GM12878 (cell line): ENCODE results near the gene CA10. TPM values are rescaled to one million over a fixed set of nuclear protein-coding genes. Genes with fewer than 3 reads are reported as not detected.

Experiments used
- ATAC-seq: fragments of 200-7000 bp; cut with Tn5 transposase; 3 replicates; pipeline ENCODE4 v1.9.1; 2020; ENCODE audit warnings: mild to moderate bottlenecking, moderate library complexity
- BruUV-seq: library from RNA; stranded (reverse); fragments of 400-500 nt; replicated peaks from 2 replicates; lab custom pipeline; 2021; lab: Mats Ljungman, UMichigan
- CTCF ChIA-PET: fragments of 300-600 bp; sonication (Branson Sonifier 250); formaldehyde crosslinking; extraction: SDS; loops from one replicate; lab custom pipeline; 2021; ENCODE audit warnings: inconsistent platforms; lab: Yijun Ruan, JAX
- POLR2A ChIA-PET: fragments of 350-600 bp; formaldehyde crosslinking; extraction: SDS; loops from one replicate; lab custom pipeline; 2021; ENCODE audit warnings: inconsistent platforms; lab: Charles Lee
- RAD21 ChIA-PET: fragments of 300-600 bp; sonication (Branson Sonifier 250); formaldehyde crosslinking; loops from one replicate; lab custom pipeline; 2023; ENCODE audit warnings: antibody characterized with exemption; ENCODE audit not compliant: unreplicated experiment; lab: Charles Lee
- SMC1A ChIA-PET: fragments of 300-600 bp; sonication (Branson Sonifier 250); formaldehyde crosslinking; loops from one replicate; lab custom pipeline; 2023; ENCODE audit not compliant: unreplicated experiment, uncharacterized antibody; lab: Charles Lee
- DNase-seq: peaks from one replicate; pipeline ENCODE4 v3.0.0-alpha.2; 2011; ENCODE audit warnings: low read depth, low spot score
- FAIRE-seq: peaks from 3 replicates; lab custom pipeline; 2011; peaks lifted over from hg19 to GRCh38; lab: Jason Lieb, UNC
- H2AFZ ChIP-seq: 2 replicates; pipeline ENCODE4 v1.6.0; 2011; ENCODE audit warnings: low read depth, low read length, control low read depth; ENCODE audit not compliant: control insufficient read depth
- H3K27ac ChIP-seq: 2 replicates; pipeline ENCODE4 v1.5.1; 2011; ENCODE audit warnings: control low read depth; ENCODE audit not compliant: control insufficient read depth, insufficient read depth
- H3K27me3 ChIP-seq, 2 experiments: replicated peaks in 1 of 2; 2 replicates each; pipeline versions ENCODE4 v1.6.0 to v1.6.1; 2011; ENCODE audit warnings: low read length in 1 of 2; ENCODE audit not compliant: control insufficient read depth in 2 of 2, insufficient read depth in 2 of 2
- H3K36me3 ChIP-seq, 2 experiments: 2 replicates each; pipeline ENCODE4 v1.5.1; 2011; ENCODE audit warnings: low read length in 1 of 2; ENCODE audit not compliant: control insufficient read depth in 2 of 2, insufficient read depth in 2 of 2
- H3K4me1 ChIP-seq: 2 replicates; pipeline ENCODE4 v1.6.1; 2011; ENCODE audit warnings: mild to moderate bottlenecking, low read length, moderate library complexity, mixed read lengths; ENCODE audit not compliant: control insufficient read depth, insufficient read depth
- H3K4me2 ChIP-seq: 2 replicates; pipeline ENCODE4 v1.6.0; 2011; ENCODE audit warnings: control low read depth; ENCODE audit not compliant: control insufficient read depth, insufficient read depth
- H3K4me3 ChIP-seq: fragments of 200-600 bp; sonication (generic); 2 replicates; pipeline ENCODE4 v1.5.1; 2016
- H3K79me2 ChIP-seq: 2 replicates; pipeline ENCODE4 v1.6.0; 2011; ENCODE audit warnings: low read length; ENCODE audit not compliant: control insufficient read depth, insufficient read depth
- H3K9ac ChIP-seq: 2 replicates; pipeline ENCODE4 v1.8.0; 2011; ENCODE audit warnings: low read length, control low read depth, mixed read lengths; ENCODE audit not compliant: control insufficient read depth, insufficient read depth
- H3K9me3 ChIP-seq: replicated peaks from 3 replicates; pipeline ENCODE4 v1.5.1; 2011; ENCODE audit warnings: mild to moderate bottlenecking, low read length; ENCODE audit not compliant: control insufficient read depth, insufficient read depth
- H4K20me1 ChIP-seq: 2 replicates; pipeline ENCODE4 v1.6.0; 2011; ENCODE audit not compliant: control insufficient read depth, insufficient read depth
- BCL11A ChIP-seq: IDR thresholded peaks from 2 replicates; pipeline ENCODE4 v1.6.1; 2011; ENCODE audit warnings: low read depth, low read length
- HCFC1 ChIP-seq: fragments of 150-350 bp; IDR thresholded peaks from 2 replicates; pipeline ENCODE4 v1.6.1; 2014; ENCODE audit warnings: low read length
- IRF3 ChIP-seq: fragments of 450-650 bp; IDR thresholded peaks from 2 replicates; pipeline ENCODE4 v1.6.1; 2014; ENCODE audit warnings: mild to moderate bottlenecking
- LARP7 ChIP-seq: fragments of 450-650 bp; IDR thresholded peaks from 2 replicates; pipeline ENCODE4 v1.6.1; 2017; ENCODE audit warnings: mild to moderate bottlenecking
- POLR2AphosphoS5 ChIP-seq: IDR thresholded peaks from 2 replicates; pipeline ENCODE4 v1.6.1; 2011; ENCODE audit warnings: mild to moderate bottlenecking, low read length, inconsistent platforms
- SUPT20H ChIP-seq: IDR thresholded peaks from 2 replicates; pipeline ENCODE4 v1.6.1; 2011; ENCODE audit warnings: low read depth, mild to moderate bottlenecking, low read length, moderate library complexity, borderline replicate concordance; ENCODE audit not compliant: control insufficient read depth
- ZBED1 ChIP-seq: IDR thresholded peaks from 2 replicates; pipeline ENCODE4 v1.6.1; 2016; ENCODE audit warnings: borderline replicate concordance
- WGBS: methylation state at CpG from one replicate; pipeline ENCODE4 v1.1.6; 2016; ENCODE audit warnings: low lambda C conversion rate; ENCODE audit not compliant: insufficient replicate concordance, insufficient coverage; ENCODE audit errors: missing lambda C conversion rate; 5-methylcytosine and 5-hydroxymethylcytosine counted together
- in situ Hi-C: fragments of 300-500 bp; cut with MboI; formaldehyde crosslinking; loops from 9 replicates; pipeline ENCODE4 v1.14.3; 2018; ENCODE audit warnings: mixed read lengths
- intact Hi-C: fragments of 100-400 bp; cut with micrococcal nuclease; formaldehyde crosslinking; loops from one replicate; pipeline ENCODE4 v1.14.2; 2022; ENCODE audit not compliant: unreplicated experiment
- polyA plus RNA-seq, 11 experiments: library from polyadenylated mRNA; depleted of rRNA in 4 of 11; unstranded in 6 of 11; stranded (reverse) in 5 of 11; fragments of >200 nt; fragmentation: Nextera tagmentation in 4 of 11; fragmentation: Illumina TruSeq in 1 of 11; extraction: Ambion mirVana in 4 of 11; extraction: Trizol in 1 of 11; gene quantifications; 1 replicate in 1 of 11; 2 replicates in 10 of 11; pipeline versions ENCODE4 v1.2.1 to v1.2.3, GENCODE V29; 2011 to 2016; ENCODE audit warnings: inconsistent platforms in 2 of 11, missing spikeins in 2 of 11, low read depth in 1 of 11
- total RNA-seq, 4 experiments: library from RNA; depleted of rRNA in 3 of 4; stranded (reverse); fragments of >200 nt in 3 of 4; fragmentation: Illumina TruSeq in 1 of 4; extraction: Trizol in 1 of 4; gene quantifications; 2 replicates each; pipeline versions ENCODE4 v1.2.1 to v1.2.3, GENCODE V29; 2013 to 2021

The CA10 gene
- total and polyA plus RNA-seq, 10 of the 15 experiments (the other 5 are each of a cell fraction or from before 2014, with no cell fraction given): not detected

- no TSS peak for BruUV-seq
- H3K27me3 ChIP-seq: no peaks in the 10 kb centered on the region; a peak in 1 of 4 replicates
- no peaks in the 10 kb centered on the region for H3K79me2 ChIP-seq
- ChIA-PET SMC1A (no interaction called here), CTCF (no interaction called here), RAD21 (no interaction called here), POLR2A (no interaction called here)
- H3K36me3 ChIP-seq: no peaks in the 10 kb centered on the region
- no peaks in the 10 kb centered on the region for H3K4me1 ChIP-seq
- in situ Hi-C loops: no loop called here
- H3K27ac ChIP-seq: no peak overlapping the region
- DNase-seq: no peak
- no peak for ATAC-seq
- no peak overlapping the region for H3K4me3 ChIP-seq
- no peak for FAIRE-seq
- H3K9me3 ChIP-seq: no peaks in the 10 kb centered on the region
- H3K4me2 ChIP-seq: no peak overlapping the region
- H3K9ac ChIP-seq: no peak overlapping the region
- TF ChIP-seq IRF3 (no peak), LARP7 (no peak), HCFC1 (no peak), ZBED1 (no peak), SUPT20H (no peak), BCL11A (no peak), POLR2AphosphoS5 (no peak)
- H2AFZ ChIP-seq: no peak overlapping the region
- intact Hi-C loops: no loop called here
- no peaks in the 10 kb centered on the region for H4K20me1 ChIP-seq
- 19% methylated on average over 9 of the region's 9 CpGs for WGBS
Observed at GRCh38 chr17:51748749-51749604, 409.5 kb downstream of the CA10 start.
